Tongue (tissue), 2 donors: Measurements from ENCODE around the gene TSSC4. TPM values are rescaled to one million over a fixed set of nuclear protein-coding genes. Genes with fewer than 3 reads are reported as not detected.
"Not testable (repeated sequence)": the region's sequence is repeated elsewhere in the genome, so short reads cannot be mapped to it uniquely, and the experiment has no call there.

Experiments
- DNase-seq: peaks from one replicate; pipeline ENCODE4 v3.0.0-alpha.2; 2015
- total RNA-seq: library from RNA; depleted of rRNA; stranded (reverse); fragments of >200 nt; gene quantifications from one replicate; pipeline ENCODE4 v1.2.3, GENCODE V29; 2014

Gene TSSC4
- 21.6 TPM for total RNA-seq

DNA sequence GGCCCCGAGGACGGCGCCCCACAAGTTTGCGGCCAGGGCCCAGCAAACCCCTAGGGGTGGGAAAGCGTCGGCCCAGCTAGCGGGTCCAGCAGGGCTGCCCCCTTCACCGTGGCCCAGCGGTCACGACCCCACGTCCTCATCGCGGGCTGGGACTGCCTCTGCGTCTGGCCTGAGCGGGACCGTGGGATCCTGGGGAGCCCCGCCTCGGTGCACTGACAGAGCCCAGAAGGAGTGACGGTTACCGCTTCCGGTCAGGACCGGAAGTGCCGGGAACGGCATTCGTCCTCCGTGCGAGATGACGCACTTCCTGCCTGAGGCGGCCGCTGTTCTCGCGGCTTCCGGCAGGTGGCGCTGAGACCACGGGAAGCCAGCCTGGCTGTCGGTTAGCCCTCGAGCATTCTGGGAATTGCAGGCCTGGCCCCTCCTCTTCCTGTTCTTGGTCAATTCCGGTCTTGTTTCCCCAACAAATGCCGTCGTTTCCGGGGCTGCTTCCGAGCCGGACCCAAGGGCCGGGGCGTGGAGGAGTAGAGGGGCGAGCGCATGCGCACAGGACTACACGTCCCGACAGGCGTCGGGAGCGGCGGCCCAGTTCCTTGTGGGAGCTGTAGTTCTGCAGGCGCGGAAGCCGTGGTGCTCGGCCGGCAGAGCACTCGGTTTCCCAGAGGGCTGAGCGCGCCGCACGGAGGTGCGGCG is at the start of gene TSSC4:
TSSC4 (plus strand) TSS at position 682 of the 693 bp plus-strand sequence. CDS start 1,884 bp downstream, outside the sequence.
- DNase-seq, result peak; percentile 100

DNA sequence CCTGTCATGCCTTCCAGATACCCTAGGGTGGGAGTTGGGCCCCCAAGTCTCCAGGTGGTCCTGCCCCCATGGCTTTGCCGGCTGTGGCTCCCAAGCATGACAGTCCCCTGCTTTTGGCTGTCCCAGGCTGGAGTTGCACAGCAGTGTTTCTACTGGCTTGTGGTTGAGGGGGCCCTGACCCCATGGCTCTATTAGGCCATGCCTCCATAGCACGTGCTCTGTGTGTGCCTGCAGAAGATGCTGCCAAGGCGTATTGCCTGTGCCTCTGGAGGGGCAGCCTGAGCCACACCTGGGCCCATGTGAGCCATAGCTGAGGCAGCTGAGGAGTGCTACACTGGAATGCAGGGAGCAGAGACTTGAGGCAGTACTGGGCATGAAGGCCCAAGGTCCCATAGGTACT is 48.8 kb upstream of the TSSC4 start:
- no peak for DNase-seq

DNA sequence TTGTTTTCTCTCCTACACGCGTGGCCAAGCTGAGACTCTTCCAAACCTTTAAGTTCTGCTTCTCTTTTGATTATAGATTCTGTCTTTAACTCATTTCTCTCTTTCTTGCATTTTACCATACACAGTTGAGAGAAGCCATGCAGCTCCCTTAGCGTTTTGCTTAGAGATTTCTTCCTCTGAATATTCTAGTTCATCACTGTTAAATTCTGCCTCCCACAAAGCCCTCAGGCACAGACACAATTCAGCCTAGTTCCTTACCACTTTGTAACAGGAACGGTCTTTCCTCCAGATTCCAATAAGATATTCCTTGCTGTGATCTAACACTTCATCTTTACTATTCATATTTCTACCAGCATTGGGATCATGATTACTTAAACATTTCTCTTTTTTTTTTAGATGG is 48.1 kb upstream of the TSSC4 start:
- no peak for DNase-seq

DNA sequence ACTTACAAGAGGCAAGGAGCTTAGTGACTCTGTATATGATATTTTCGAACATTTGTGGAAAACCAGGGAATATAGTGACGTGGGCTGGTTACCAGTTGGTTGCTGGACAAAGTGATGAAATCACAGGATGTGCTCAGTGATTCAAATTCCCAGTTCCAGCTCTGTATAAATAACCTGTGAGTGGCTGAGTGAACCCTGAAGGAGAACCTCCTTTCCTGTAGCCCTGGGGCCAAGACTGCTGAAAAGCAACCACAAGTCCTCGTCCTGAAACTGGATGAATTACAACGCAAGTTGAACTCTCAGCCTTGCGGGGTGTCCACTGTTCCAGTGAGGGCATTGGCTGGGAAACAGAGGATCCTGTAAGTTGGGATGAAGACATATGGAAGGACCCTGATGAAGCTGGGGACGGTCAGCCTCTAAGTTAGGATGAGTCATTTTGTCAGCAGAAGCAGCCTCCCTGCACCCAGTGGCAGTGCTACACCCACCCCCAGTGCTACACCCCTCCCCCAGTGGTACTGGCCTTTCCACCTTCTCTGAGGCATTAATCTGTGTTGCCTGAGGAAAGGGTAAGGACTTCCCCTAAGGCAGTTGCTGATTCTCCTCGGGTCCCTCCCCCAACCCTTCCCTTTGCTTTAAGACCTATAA is 45.4 kb upstream of the TSSC4 start:
- no peak for DNase-seq

DNA sequence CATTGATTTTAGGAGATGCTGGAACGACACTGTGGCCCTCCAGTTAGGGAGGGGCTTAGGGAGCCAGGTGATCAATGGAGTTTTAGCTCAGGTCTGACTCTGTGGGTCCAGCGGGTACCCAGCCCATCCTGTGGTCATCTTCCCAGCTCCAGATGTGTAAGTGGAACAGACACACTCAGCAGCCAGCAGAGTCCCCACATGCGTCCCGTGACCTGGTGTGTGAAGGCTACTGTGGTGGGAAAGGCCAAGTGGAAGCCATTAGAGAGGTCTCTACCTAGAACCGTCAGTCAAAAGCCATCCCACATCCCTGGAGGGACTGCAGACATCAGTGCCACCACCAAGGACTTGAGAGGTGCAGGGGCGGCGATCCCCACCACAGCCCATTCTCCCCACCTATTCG is 43.3 kb upstream of the TSSC4 start:
- DNase-seq, result no peak

DNA sequence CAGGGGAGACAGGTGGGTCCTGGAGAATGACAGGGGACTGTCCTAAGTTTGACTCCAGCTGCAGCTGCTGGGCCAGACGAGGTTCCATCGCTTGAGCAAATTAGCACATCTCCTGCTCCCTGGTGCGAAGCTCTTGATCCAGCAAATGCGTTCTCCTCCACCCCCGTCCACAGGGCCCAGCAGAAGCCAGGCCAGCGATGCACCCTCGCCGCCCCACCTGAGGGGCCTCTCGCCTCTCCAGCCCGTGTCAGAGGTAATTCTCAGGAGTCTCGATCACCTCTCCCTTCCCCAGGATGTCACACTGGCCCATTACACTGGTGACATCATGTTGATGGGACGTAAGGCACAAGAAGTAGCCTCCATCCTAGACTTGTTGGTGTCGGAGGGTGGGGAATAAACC is 42.9 kb upstream of the TSSC4 start:
- not testable (repeated sequence) for DNase-seq

DNA sequence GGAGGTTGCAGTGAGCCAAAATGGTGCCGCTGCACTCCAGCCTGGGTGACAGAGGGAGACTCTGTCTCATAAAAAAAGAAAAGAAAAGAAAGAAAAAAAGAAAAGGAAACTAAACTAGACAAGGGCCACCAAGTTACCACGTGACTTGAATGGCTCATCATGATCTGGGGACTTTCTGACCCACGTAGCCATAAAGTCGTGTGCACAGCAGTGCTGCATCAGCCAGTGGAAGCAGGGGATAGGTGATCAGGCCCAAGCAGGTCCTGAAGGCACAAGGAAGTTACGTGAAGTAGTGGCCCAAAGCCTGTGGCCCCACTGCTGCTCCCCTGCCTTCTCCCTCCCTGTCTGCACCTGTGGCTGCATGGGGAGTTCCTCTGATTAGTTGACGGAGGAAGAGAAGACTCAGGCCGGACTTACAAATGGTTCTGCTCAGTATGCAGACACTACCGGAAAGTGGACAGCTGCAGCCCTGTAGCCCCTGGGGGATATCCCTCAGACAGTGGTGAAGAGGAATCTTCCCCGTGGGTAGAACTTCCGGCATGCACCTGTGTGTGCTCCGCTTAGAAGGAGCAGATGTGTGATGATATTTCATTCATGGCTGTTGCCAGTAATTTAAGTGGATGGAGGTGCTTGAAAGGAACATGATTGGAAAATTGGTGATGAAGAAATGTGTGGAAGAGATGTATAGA is 41.7 kb upstream of the TSSC4 start:
- DNase-seq, result peak; percentile 49

DNA sequence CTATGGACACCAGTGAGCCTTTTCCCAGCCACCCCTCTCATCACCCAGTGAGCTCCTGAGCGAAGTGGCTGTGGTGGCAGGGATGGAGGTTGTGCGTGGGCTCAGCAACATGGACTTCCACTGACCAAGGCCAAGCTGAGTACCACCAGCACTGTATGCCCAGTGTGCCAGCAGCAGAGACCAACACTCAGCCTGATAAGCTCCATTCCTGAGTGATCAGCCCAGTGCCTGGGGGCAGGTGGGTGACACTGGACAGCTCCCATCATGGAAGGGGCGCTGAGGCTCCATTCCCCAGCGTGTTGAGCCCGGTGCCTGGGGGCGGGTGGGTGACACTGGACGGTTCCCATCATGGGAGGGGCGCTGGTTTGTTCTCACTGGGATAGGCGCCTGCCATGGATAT is 41.0 kb upstream of the TSSC4 start:
- DNase-seq, result no peak

DNA sequence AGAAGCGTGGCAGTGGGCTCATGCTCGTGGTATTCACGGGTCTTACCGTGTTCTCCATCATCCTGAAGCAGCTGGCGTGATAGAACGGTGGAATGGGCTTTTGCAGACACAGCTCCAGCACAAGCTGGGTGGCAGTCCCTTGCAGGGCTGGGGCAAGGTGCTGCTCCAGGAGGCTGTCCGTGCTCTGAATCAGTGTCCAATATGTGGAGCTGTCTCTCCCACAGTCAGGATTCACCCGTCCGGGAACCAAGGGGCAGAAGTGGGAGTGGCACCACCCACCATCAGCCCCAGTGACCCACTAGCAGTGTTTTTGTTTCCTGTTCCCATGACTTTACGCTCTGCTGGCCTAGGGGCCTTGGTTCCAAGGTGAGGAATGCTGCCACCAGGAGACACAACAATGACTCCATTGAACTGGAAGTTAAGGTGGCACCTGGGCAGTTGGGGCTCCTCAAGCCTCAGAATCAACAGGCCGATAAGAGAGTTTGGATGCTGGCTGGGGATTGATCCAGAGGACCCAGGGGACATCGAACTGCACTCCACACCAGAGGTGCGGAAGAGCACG is 40.4 kb upstream of the TSSC4 start:
- no peak for DNase-seq

DNA sequence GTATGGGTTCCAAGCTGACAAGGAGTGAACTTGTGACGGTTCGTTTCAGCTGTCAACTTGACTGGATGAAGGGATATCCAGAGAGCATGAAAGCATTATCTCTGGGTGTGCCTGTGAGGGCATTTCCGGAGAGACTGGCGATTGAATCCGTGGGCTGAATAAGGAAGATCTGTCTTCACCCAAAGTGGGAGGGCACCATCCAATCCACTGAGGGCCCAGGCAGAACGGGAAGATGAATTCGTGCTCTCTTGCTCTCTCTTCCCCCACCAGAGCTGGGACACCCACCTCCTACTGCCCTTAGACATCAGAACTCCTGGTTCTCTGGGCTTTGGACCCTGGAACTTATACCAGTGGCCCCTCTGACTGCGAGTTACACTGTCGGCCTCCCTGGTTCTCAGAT is 39.0 kb upstream of the TSSC4 start:
- DNase-seq, result no peak

DNA sequence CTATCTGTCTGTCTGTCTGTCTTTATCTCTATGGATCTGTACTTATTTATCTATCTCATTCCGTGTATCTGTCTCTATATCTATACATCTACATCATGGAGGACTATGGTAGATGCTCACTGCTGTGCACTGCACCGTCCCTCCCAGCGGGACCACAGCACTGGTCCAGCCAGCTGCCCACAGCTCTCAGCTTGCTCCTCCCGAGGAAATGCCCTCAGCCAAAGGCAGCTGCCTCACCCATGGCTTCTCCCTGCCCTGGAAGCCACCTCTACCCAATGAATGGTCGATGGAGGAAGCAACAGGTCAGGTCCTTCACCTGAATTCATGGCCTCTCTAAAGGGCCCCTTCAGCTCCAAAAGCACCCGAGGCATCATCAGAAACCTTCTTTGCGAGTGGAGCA is 38.1 kb upstream of the TSSC4 start:
- DNase-seq, result no peak

DNA sequence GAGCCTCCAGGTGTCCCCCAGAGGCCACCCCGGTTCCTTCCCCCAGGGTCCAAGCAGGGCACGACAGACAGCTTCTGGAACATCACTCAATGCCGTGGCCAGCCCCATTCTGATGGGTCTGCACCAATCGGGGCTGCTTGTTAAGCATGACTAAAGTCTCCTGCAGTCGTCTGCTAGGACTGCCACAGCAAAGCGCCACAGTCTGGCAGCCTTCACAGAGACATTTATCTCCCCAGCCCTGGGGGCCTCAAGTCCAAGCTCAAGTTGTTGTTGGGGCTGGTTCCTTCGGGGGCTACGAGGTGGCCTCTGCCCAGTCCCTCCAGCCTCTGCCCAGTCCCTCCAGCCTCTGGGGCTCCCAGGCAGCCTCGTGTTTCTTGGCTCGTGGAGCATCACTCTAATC is 37.4 kb upstream of the TSSC4 start:
- DNase-seq, result no peak

DNA sequence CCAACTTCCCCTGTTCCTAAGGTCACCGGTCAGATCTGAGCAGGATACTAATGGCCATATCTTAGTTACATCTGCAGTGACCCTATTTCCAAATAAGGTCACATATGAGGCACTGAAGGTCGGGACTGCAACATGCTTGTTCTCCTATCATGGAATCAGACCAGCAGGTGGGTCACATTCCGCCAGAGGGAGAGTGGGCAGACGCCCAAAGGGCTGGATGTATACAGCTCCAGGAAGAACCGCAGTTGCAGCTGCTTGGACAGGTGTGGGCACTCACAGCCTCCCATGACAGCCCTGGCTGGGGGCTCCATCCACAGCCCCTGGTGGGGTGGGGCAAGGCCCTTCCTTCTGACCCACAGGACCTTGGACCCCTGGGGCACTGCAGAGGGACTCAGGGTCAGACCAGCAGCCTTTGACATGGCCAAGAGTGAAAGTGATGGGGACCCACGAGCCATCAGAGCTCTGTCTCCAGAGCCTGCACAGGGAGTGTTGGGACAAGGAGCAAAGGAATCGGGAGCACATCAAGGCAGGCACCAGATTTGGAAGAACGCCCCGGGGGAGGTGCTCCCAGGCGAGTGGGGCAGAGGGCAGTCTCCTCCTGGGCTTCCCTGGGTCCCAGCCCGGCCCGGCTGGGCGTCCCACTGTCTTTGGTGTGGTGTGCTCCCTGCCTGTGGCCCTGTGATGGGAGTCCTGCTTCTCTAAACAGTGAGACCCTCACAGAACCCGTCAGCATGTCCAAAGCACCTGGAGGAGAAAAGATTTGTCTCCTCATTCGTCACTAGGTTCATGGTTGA is 36.8 kb upstream of the TSSC4 start:
- DNase-seq, result peak; percentile 51

DNA sequence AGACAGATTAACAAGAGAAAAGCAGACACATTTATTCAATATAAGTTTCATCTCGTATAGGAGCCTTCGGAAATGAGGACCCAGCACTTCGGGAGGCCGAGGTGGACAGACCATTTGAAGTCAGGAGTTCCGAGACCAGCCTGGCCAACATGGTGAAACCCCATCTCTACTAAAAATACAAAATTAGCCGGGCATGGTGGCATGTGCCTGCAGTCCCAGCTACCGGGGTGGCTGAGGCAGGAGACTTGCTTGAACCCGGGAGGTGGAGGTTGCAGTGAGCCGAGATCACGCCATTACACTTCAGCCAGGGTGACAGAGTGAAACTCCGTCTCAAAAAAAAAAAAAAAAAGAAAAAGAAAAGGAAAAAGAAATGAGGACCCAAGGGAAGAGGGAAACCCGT is 36.2 kb upstream of the TSSC4 start:
- DNase-seq, result not testable (repeated sequence)

DNA sequence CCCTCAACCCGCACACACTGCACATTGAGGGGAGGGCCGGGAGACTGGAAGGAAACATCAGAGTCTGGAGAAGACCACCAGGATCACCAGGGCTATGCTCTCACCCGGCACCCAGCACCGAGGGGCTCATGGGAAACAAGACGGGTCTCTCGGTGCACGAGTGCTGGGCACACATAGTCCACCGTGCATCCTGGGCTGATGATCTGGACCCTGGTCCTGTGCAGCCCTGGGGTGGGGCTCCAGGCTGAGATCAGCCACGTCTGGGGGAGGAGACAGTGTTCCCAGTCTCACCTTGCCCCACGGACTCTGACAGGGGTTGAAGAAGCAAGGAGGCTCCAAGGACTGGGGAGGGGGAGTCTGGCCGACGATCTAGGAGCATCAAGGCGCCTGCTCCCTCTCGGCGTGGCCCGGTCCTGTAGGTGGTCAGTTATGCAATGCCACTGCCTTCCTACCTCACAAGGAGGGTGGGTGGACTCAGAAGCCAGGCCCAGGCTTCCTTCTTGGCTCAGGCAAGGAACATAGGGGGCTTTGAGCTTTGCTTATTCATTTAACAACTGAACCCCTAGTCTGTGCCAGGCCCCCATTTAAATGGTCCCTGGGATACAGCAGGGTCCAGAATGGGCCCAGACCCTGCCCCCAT is 34.9 kb upstream of the TSSC4 start:
- DNase-seq, result no peak

DNA sequence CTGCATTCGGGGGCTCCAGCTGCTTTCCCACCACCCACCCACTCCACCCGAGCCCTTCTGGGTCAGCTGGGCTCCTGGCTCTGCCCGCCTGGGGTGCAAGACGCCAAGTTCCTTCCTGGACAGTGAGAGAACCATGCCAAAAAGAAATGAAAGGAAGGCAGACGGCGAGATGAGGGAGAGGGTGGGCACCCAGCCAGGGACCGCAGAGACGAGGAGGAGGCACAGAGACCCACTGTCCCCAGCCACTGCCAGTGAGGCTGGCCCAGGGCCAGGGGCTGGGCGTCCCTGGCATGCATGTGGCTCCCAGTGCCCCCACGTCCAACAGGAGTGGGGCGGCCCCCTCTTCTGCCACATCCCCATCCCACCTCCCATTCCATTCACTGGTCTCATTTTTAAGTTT is 34.3 kb upstream of the TSSC4 start:
- peak; percentile 68 for DNase-seq

DNA sequence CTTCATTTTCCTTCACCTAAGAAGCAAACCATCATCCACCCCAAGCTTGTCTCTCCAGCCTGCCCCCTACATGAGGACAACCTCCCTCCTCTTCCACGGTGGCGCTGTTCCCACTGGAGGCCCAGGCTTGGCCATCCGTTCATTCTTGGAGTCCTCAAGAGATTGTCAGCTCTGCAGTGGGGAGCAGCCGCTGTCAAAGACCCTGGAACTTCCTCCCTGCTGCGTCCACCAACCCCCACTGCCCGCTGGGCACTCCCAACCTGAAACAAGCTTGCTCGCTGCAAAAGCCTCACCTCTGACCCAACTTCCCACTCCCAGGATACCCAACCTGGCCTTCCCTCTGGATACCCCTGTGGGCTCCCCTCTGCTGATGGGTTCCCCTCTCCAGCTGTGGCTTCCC is 33.8 kb upstream of the TSSC4 start:
- DNase-seq, result no peak

DNA sequence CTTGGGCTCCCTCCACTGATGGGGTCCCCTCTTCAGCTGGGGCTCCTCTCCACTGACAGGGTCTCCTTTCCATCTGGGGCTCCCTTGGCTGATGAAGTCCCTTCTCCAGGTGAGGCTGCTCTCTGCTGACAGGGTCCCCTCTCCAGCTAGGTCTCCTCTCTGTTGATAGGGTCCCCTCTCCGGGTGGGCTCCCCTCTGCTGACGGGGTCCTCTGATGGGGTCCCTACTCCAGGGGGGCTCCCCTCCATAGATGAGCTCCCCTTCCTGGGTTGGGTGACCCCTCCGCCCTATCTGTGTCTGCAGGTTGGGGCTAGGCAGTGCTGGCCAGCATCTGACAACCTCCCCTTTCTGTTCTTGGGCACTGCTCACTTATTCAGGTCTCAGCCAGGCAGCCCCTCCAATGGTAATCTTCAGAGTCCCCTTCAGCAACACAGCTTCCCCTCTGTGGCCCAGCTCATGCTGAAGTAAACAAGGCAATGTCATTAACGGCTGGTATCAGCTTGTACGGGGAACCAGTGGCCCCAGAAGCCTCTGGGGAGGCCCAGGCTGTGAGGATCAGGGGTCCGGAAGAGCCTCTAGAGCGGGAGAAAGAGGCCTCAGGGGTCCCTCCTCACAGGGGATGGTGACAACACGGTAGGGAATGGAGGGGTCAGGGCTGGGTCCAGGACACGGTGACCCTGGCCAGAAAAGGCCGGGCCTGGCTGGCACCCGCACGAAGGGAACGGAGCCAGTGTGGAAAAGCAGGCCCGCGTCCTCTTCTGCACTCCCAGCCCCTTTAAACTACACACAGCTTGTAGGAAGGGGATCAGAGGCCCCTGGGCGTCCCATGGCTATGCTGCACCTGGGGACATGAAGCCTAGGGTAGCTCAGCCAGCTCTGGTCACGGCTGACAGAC is 33.0 kb upstream of the TSSC4 start:
- DNase-seq, result no peak

DNA sequence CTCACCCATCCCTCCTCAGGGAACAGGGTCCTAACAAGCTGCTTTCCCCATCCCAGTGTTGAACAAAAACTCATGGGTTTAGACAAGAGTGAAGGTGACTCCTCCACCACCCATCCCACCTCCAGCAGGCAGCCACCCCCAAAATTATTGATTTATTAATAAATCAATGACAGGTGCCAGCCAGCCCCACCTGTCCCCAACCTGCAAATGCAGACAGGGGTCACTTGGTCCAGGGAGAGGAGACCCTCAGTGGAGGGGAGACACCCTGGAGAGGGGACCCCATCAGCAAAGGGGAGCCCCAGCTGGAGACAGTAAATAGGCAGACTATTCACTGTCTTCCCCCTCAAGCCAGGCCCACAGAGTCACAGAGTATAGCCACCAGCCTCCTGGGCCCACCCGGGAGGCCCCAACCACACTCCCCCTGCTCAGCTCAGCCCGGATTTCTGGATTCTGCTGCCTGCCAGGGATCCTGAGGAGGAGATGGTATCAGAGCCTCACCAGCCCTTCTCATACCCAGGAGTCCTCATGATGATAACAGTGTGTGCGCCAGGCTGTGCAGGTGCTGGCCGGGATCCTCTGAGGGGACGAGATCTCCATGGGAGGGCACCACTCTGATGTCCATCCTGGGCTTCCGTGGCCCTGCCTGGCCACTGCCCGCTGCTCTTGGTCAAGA is 32.2 kb upstream of the TSSC4 start:
- DNase-seq, result no peak

DNA sequence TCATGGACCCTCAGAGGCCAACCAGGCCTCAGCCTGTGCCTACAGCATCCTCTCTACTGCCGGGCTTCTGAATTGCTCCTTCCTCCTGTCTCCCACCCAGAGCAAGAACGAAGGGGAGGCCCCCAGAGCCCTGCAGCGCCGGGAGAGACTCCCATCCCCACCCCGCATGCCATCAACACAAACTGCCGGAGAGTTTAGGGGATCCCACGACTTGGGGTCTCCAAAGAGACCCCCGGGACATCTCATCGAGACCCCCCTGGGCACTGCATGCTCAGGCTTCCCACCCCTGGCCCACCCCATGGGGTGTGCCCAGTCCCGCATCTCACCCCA is 31.7 kb upstream of the TSSC4 start:
- no peak for DNase-seq
